ENCODE results near the gene CCBE1. TPM values are rescaled to one million over a fixed set of nuclear protein-coding genes. Genes with fewer than 3 reads are reported as not detected.

CCBE1 gene
- total and polyA plus RNA-seq, 7 donors = 0.23 to 61.1 (median 38.9) TPM

- Histone ChIP-seq H3K4me1 (peaks cover 0 to 54% (median 39%) of the 10 kb centered on the region in 4 donors), H3K36me3 (no peaks in the 10 kb centered on the region), H3K4me3 (no peak overlapping the region), H3K9me3 (no peaks in the 10 kb centered on the region), H3K27me3 (no peaks in the 10 kb centered on the region), H3K27ac (no peak overlapping the region)
- 75 to 78% methylated on average over 5 of the region's 5 CpGs for WGBS, 2 donors
- TF ChIP-seq POLR2A (IDR thresholded peaks at IDR 0.05) (no peak), EP300 (IDR thresholded peaks at IDR 0.05) (no peak), CTCF (IDR thresholded peaks at IDR 0.05) (no peak), POLR2AphosphoS5 (IDR thresholded peaks at IDR 0.05) (no peak)
- intact Hi-C loops (cut with DNase I) = no loop called here
- DNase-seq = no peak
Observed at GRCh38 chr18:59610546-59611140, 86.6 kb downstream of the CCBE1 start.

- H3K4me1 ChIP-seq = peaks cover 0 to 63% (median 47%) of the 10 kb centered on the region in 4 donors
- DNase-seq = no peak
- TF ChIP-seq EP300 (IDR thresholded peaks at IDR 0.05) (no peak), POLR2A (IDR thresholded peaks at IDR 0.05) (no peak), CTCF (IDR thresholded peaks at IDR 0.05) (no peak), POLR2AphosphoS5 (IDR thresholded peaks at IDR 0.05) (no peak)
- no peaks in the 10 kb centered on the region for H3K9me3 ChIP-seq
- intact Hi-C loops (cut with DNase I) = no loop called here
- no peak overlapping the region for H3K4me3 ChIP-seq
- no peaks in the 10 kb centered on the region for H3K27me3 ChIP-seq
- no peaks in the 10 kb centered on the region for H3K36me3 ChIP-seq
- H3K27ac ChIP-seq = no peak overlapping the region
Observed at GRCh38 chr18:59609654-59610053, 87.6 kb downstream of the CCBE1 start.

GRCh38 chr18:59607471-59607870 is 89.8 kb downstream of the CCBE1 start:
- no peak overlapping the region for H3K27ac ChIP-seq
- TF ChIP-seq POLR2A (IDR thresholded peaks at IDR 0.05) (no peak), CTCF (IDR thresholded peaks at IDR 0.05) (no peak), EP300 (IDR thresholded peaks at IDR 0.05) (no peak), POLR2AphosphoS5 (IDR thresholded peaks at IDR 0.05) (no peak)
- H3K9me3 ChIP-seq = no peaks in the 10 kb centered on the region
- no peak for DNase-seq
- 86 to 91% methylated on average over 7 of the region's 7 CpGs for WGBS, 2 donors
- H3K27me3 ChIP-seq = no peaks in the 10 kb centered on the region
- H3K36me3 ChIP-seq = no peaks in the 10 kb centered on the region
- H3K4me1 ChIP-seq = peaks cover 0 to 70% (median 45%) of the 10 kb centered on the region in 4 donors
- intact Hi-C loops (cut with DNase I) = no loop called here
- no peak overlapping the region for H3K4me3 ChIP-seq

GRCh38 chr18:59607078-59607379 is 90.2 kb downstream of the CCBE1 start:
- Histone ChIP-seq H3K4me1 (peaks cover 0 to 65% (median 40%) of the 10 kb centered on the region in 4 donors), H3K4me3 (no peak overlapping the region), H3K27me3 (no peaks in the 10 kb centered on the region), H3K36me3 (no peaks in the 10 kb centered on the region), H3K9me3 (no peaks in the 10 kb centered on the region), H3K27ac (no peak overlapping the region)
- DNase-seq = no peak
- intact Hi-C loops (cut with DNase I) = no loop called here
- TF ChIP-seq EP300 (IDR thresholded peaks at IDR 0.05) (no peak), CTCF (IDR thresholded peaks at IDR 0.05) (no peak), POLR2A (IDR thresholded peaks at IDR 0.05) (no peak), POLR2AphosphoS5 (IDR thresholded peaks at IDR 0.05) (no peak)
- 77 to 92% methylated on average over 1 of the region's 1 CpG for WGBS, 2 donors
